BE2C (cell line): ENCODE data around the gene RNU6-7.
A peak's percentile ranks its signal among the peaks of the same experiment; 100 is the strongest.

Source experiments
- DNase-seq: peaks from one replicate; pipeline ENCODE4 v3.0.0-alpha.2; 2020
- H3K27me3 ChIP-seq: fragments of 250-450 bp; sonication (Bioruptor Pico); 2 replicates; pipeline ENCODE4 v1.5.1; 2020; ENCODE audit warnings: mild to moderate bottlenecking
- H3K36me3 ChIP-seq: fragments of 250-450 bp; sonication (Bioruptor Pico); 2 replicates; pipeline ENCODE4 v1.5.1; 2020; ENCODE audit warnings: mild to moderate bottlenecking
- H3K4me1 ChIP-seq: fragments of 250-450 bp; sonication (Bioruptor Pico); 2 replicates; pipeline ENCODE4 v1.5.1; 2020
- H3K4me3 ChIP-seq: 2 replicates; pipeline ENCODE4 v1.5.1; 2011; ENCODE audit warnings: low read depth, low read length
- H3K9me3 ChIP-seq: fragments of 250-450 bp; sonication (Bioruptor Pico); 2 replicates; pipeline ENCODE4 v1.5.1; 2020
- TF ChIP-seq, protein P1 (sequence below): IDR thresholded peaks from 2 replicates; pipeline ENCODE4 v1.5.1; 2012; ENCODE audit warnings: mild to moderate bottlenecking, low read depth, low read length

RNU6-7 gene

DNA sequence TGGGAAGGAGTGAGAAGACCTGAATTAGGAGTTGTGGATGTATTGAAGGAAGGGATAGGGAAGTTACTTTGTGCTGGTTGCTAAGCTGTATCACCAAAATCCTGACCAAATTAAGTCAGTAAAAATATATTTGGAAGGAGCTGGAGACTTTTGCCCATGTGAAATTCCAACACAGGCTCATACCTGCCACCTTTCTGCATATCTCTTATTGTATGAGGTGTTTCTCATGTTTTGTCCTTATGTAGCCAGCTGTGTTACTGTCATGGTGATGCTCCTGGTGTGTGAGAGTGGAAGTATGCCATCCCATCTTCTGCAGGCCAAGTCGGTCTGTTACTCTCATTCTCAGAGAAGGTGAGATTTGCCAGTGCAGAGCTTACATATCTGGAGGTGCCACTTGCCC, 30.6 kb downstream of the RNU6-7 start:
- H3K4me3 ChIP-seq: no peak overlapping the region
- DNase-seq: no peak
- H3K36me3 ChIP-seq: no peaks in the 10 kb centered on the region
- peaks cover 10% of the 10 kb centered on the region for H3K4me1 ChIP-seq
- no peaks in the 10 kb centered on the region for H3K9me3 ChIP-seq
- TF ChIP-seq, protein P1, sequence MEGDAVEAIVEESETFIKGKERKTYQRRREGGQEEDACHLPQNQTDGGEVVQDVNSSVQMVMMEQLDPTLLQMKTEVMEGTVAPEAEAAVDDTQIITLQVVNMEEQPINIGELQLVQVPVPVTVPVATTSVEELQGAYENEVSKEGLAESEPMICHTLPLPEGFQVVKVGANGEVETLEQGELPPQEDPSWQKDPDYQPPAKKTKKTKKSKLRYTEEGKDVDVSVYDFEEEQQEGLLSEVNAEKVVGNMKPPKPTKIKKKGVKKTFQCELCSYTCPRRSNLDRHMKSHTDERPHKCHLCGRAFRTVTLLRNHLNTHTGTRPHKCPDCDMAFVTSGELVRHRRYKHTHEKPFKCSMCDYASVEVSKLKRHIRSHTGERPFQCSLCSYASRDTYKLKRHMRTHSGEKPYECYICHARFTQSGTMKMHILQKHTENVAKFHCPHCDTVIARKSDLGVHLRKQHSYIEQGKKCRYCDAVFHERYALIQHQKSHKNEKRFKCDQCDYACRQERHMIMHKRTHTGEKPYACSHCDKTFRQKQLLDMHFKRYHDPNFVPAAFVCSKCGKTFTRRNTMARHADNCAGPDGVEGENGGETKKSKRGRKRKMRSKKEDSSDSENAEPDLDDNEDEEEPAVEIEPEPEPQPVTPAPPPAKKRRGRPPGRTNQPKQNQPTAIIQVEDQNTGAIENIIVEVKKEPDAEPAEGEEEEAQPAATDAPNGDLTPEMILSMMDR: no peak
- no peaks in the 10 kb centered on the region for H3K27me3 ChIP-seq

DNA sequence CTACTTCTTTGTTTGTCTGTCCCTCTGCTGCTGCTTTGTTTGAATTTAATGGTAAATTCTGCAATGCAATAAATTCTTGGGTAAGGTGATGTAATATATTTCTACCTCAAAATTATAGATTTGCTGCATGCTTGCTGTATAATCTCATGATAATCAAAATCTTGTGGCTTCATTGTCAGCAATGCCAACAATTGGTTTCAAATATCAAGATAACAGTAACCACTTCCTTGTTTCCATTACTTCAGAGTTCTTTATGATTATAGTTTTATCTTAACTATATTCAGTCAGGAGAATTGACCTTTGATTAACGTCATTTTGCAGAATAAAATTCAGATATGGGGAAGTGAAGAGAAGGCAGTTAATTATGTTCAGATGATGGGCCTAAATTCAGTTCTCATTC, 31.4 kb downstream of the RNU6-7 start:
- no peaks in the 10 kb centered on the region for H3K27me3 ChIP-seq
- peaks cover 10% of the 10 kb centered on the region for H3K4me1 ChIP-seq
- TF ChIP-seq, protein P1: no peak
- H3K36me3 ChIP-seq: no peaks in the 10 kb centered on the region
- H3K4me3 ChIP-seq: no peak overlapping the region
- DNase-seq: no peak
- H3K9me3 ChIP-seq: no peaks in the 10 kb centered on the region

DNA sequence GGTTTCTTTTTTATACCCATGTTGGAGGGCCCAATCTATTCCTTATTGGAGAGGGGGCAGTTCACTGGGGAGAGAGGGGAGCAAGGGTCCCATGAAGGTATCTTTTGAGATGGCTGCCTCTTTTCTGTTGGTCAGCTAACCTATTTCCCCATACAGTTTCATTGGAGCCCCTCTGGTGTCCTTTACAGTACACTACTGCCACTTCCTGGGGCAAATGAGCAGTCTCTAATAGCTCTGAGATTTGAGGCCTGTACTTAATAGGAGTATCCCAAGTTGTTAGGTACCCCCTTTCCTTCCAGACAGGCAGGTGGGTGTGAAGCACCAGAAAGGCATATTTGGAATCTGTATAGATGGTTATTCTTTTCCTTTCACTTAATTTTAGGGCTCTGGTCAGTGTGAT, 42.6 kb downstream of the RNU6-7 start:
- H3K27me3 ChIP-seq: no peaks in the 10 kb centered on the region
- no peak for DNase-seq
- peaks cover 3% of the 10 kb centered on the region for H3K9me3 ChIP-seq
- H3K36me3 ChIP-seq: no peaks in the 10 kb centered on the region
- no peak overlapping the region for H3K4me3 ChIP-seq
- TF ChIP-seq, protein P1: peak; percentile 36
- no peaks in the 10 kb centered on the region for H3K4me1 ChIP-seq

DNA sequence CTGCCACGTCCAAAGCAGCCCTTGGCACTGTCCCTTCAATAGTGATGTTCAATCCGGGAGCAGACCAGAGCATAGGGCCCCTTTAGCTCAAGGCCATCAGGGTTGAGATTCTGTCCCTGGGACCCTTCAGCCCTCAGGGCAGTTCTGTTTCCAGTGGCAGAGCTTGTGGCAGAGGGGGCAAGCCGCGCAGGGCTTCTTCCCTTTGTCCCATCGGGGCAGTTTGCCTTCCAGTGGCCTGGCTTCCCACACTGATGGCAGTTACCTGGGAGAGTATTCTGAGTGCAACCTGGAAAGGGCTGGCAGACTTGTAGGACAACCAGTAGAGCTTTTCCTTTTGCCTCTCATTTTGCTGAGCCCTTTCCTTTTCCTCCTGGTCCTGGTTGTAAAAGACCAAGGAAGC, 44.9 kb downstream of the RNU6-7 start:
- TF ChIP-seq, protein P1: no peak

DNA sequence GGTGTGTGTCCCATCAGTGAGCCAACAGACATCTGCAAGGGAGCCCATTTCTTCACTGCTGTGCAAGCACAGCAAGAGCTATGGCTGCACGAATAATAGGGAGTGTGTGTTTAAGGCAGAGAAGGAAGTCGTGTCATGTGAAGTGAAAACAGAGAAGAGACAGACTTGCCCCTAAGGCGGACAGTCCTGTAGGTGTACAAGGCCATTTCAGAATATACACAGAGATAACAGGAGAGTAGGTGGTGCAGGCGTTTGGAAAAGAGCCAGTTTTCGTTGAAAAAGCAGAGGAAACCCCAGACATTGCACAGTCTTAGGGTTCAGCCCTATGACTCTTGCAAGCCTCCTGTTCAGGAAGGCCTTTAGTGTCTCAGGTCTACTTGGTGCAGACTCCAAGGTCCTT, 47.5 kb downstream of the RNU6-7 start:
- Histone ChIP-seq H3K9me3 (no peaks in the 10 kb centered on the region), H3K27me3 (no peaks in the 10 kb centered on the region), H3K4me3 (no peak overlapping the region), H3K36me3 (no peaks in the 10 kb centered on the region), H3K4me1 (no peaks in the 10 kb centered on the region; the same call in 1 of the 2 replicates)
- no peak for DNase-seq
- TF ChIP-seq, protein P1: no peak

More for the DNA sequence above, 44.9 kb downstream of the RNU6-7 start:
- Histone ChIP-seq H3K4me1 (no peaks in the 10 kb centered on the region; the same call in 1 of the 2 replicates), H3K36me3 (no peaks in the 10 kb centered on the region), H3K9me3 (no peaks in the 10 kb centered on the region), H3K4me3 (no peak overlapping the region), H3K27me3 (no peaks in the 10 kb centered on the region)
- DNase-seq: no peak

DNA sequence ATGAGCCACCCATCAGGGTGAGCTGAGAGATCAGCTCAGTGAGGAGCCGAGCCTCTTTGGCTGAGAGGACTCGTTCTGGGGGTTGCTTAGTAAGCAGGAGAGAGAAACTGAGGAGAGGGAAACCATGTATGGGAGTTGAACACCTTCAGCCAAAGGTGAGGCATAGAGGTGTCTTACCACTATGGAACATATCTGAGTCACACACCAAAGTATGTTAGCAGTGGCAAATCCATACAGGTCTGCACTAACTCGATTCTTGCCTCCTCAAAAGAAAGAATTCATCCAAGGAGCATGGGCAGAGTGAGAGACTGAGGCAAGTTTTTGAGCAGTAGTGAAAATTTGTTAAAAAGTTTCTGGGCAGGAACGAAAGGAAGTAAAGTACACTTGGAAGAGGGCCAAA, 47.9 kb downstream of the RNU6-7 start:
- Histone ChIP-seq H3K36me3 (no peaks in the 10 kb centered on the region), H3K4me1 (no peaks in the 10 kb centered on the region; the same call in 1 of the 2 replicates), H3K9me3 (no peaks in the 10 kb centered on the region), H3K27me3 (no peaks in the 10 kb centered on the region), H3K4me3 (no peak overlapping the region)
- no peak for DNase-seq
- TF ChIP-seq, protein P1: no peak
